GM12873 (cell line): Measurements from ENCODE around the gene MUC3A.

Experiments used
- CTCF ChIP-seq: IDR thresholded peaks from 2 replicates; pipeline ENCODE4 v1.5.1; 2012; ENCODE audit warnings: low read depth, mild to moderate bottlenecking, moderate library complexity, low read length, control low read depth; ENCODE audit not compliant: insufficient read depth; ENCODE audit errors: missing control alignments

Gene MUC3A

GRCh38 chr7:100965723-100966541 lies 16.6 kb downstream of the MUC3A start:
- TF ChIP-seq CTCF = peak; percentile 88

- TF ChIP-seq CTCF = no peak
Observed at GRCh38 chr7:100966542-100967291, 17.4 kb downstream of the MUC3A start.

- no peak for TF ChIP-seq CTCF
Observed at GRCh38 chr7:100967292-100967863, 18.0 kb downstream of the MUC3A start.

GRCh38 chr7:100968031-100968430 lies 18.7 kb downstream of the MUC3A start:
- TF ChIP-seq CTCF = no peak

GRCh38 chr7:100968650-100969049 lies 19.3 kb downstream of the MUC3A start:
- TF ChIP-seq CTCF = no peak

- TF ChIP-seq CTCF = no peak
Observed at GRCh38 chr7:100969066-100969615, 19.8 kb downstream of the MUC3A start, which contains the start of gene MUC12. MUC12 (plus strand) TSS chr7:100969565; CDS start chr7:100969623, 58 bp downstream.
